K562 (cell line): ENCODE measurements around the gene OR2B2. TPM values are rescaled to one million over a fixed set of nuclear protein-coding genes. Genes with fewer than 3 reads are reported as not detected.

ENCODE experiments used
- ATAC-seq: fragments of 200-7000 bp; cut with Tn5 transposase; 3 replicates; pipeline ENCODE4 v1.9.1; 2020; ENCODE audit warnings: moderate library complexity
- BruUV-seq: library from RNA; stranded (reverse); fragments of 400-500 nt; replicated peaks from 2 replicates; lab custom pipeline; 2021; lab: Mats Ljungman, UMichigan
- CTCF ChIA-PET: fragments of 300-600 bp; formaldehyde crosslinking; extraction: SDS; loops from one replicate; lab custom pipeline; 2021; ENCODE audit warnings: low intra/inter-chr PET ratio; lab: Yijun Ruan, JAX
- POLR2A ChIA-PET: fragments of 300-600, 350-650 bp; sonication (Branson Sonifier 250); formaldehyde crosslinking; extraction: SDS; loops from one replicate; lab custom pipeline; 2021; ENCODE audit warnings: antibody characterized with exemption, inconsistent platforms; lab: Yijun Ruan, JAX
- DNase-seq, 4 experiments: peaks; one replicate each; pipeline versions ENCODE4 v3.0.0 to v3.0.0-alpha.2; 2011 to 2018; ENCODE audit warnings: low spot score in 3 of 4, mixed read lengths in 3 of 4; ENCODE audit errors: extremely low read depth in 1 of 4
- FAIRE-seq: peaks from 2 replicates; lab custom pipeline; 2011; peaks lifted over from hg19 to GRCh38; lab: Jason Lieb, UNC
- H2AFZ ChIP-seq: 2 replicates; pipeline ENCODE4 v1.6.0; 2011; ENCODE audit warnings: low read depth, low read length, control low read depth, inconsistent platforms
- H3K27ac ChIP-seq: fragments of 200-600 bp; 3 replicates; pipeline ENCODE4 v1.8.0; 2011; ENCODE audit warnings: low read depth, mild to moderate bottlenecking, control low read depth, inconsistent platforms, low read length, moderate library complexity, mixed read lengths; ENCODE audit errors: extremely low read depth
- H3K27me3 ChIP-seq, 2 experiments: fragments of 300-600 bp in 1 of 2; 2 replicates in 1 of 2; 3 replicates in 1 of 2; pipeline versions ENCODE4 v1.6.0 to v1.8.0; 2011; ENCODE audit warnings: inconsistent platforms in 2 of 2, low read length in 2 of 2, mild to moderate bottlenecking in 1 of 2, mixed read lengths in 1 of 2, moderate library complexity in 1 of 2; ENCODE audit not compliant: control insufficient read depth in 2 of 2, insufficient read depth in 2 of 2
- H3K36me3 ChIP-seq: fragments of 300-600 bp; 3 replicates; pipeline ENCODE4 v1.8.0; 2011; ENCODE audit warnings: mild to moderate bottlenecking, low read length, inconsistent platforms; ENCODE audit not compliant: control insufficient read depth, insufficient read depth
- H3K4me1 ChIP-seq, 2 experiments: fragments of 200-600 bp in 1 of 2; replicated peaks in 1 of 2; 2 replicates in 1 of 2; 3 replicates in 1 of 2; pipeline versions ENCODE4 v1.5.1 to v1.8.0; 2011; ENCODE audit warnings: inconsistent platforms in 2 of 2, low read length in 2 of 2, mild to moderate bottlenecking in 1 of 2, mixed read lengths in 1 of 2, moderate library complexity in 1 of 2; ENCODE audit not compliant: control insufficient read depth in 2 of 2, insufficient read depth in 2 of 2
- H3K4me2 ChIP-seq: 2 replicates; pipeline ENCODE4 v1.6.1; 2011; ENCODE audit warnings: low read length, control low read depth, inconsistent platforms, mixed read lengths; ENCODE audit not compliant: insufficient read depth
- H3K4me3 ChIP-seq: fragments of 200-600 bp; sonication (generic), shearing (Covaris generic); 2 replicates; pipeline ENCODE4 v1.5.1; 2016; ENCODE audit warnings: control low read depth, inconsistent platforms
- H3K79me2 ChIP-seq: fragments of 200-600 bp; 3 replicates; pipeline ENCODE4 v1.8.0; 2011; ENCODE audit warnings: low read length, inconsistent platforms; ENCODE audit not compliant: control insufficient read depth, insufficient read depth
- H3K9ac ChIP-seq, 2 experiments: 2 replicates each; pipeline versions ENCODE4 v1.6.0 to v1.6.1; 2011; ENCODE audit warnings: low read depth in 2 of 2, low read length in 2 of 2, control low read depth in 1 of 2, inconsistent platforms in 1 of 2, mild to moderate bottlenecking in 1 of 2, mixed read lengths in 1 of 2; ENCODE audit not compliant: insufficient read depth in 1 of 2
- H3K9me1 ChIP-seq: one replicate; pipeline ENCODE4 v1.6.0; 2011; ENCODE audit warnings: inconsistent platforms, mild to moderate bottlenecking, low read length, moderate library complexity; ENCODE audit not compliant: control insufficient read depth, insufficient read depth
- H3K9me3 ChIP-seq: replicated peaks from 2 replicates; pipeline ENCODE4 v1.5.1; 2011; ENCODE audit warnings: low read depth, low read length, inconsistent platforms; ENCODE audit not compliant: control insufficient read depth, insufficient read depth
- H4K20me1 ChIP-seq: replicated peaks from 2 replicates; pipeline ENCODE4 v1.6.1; 2011; ENCODE audit warnings: low read length, inconsistent platforms, mixed read lengths; ENCODE audit not compliant: control insufficient read depth, insufficient read depth
- E2F3 ChIP-seq: fragments of 250-450 bp; sonication (Bioruptor Pico); IDR thresholded peaks from 2 replicates; pipeline ENCODE4 v1.4.0; 2020; ENCODE audit warnings: mild to moderate bottlenecking
- WGBS: fragments of 100-300 bp; shearing (Covaris generic); methylation state at CpG from one replicate; pipeline ENCODE4 v1.1.6; 2016; ENCODE audit warnings: low coverage, mixed read lengths; ENCODE audit not compliant: insufficient coverage; ENCODE audit errors: missing lambda C conversion rate; 5-methylcytosine and 5-hydroxymethylcytosine counted together
- in situ Hi-C: fragments of 300-500 bp; cut with MboI; formaldehyde crosslinking; loops from 4 replicates; pipeline ENCODE4 v1.15.0; 2018; ENCODE audit warnings: inconsistent platforms, mixed read lengths
- intact Hi-C: fragments of 100-400 bp; cut with micrococcal nuclease; formaldehyde crosslinking; loops from 2 replicates; pipeline ENCODE4 v1.14.2; 2022
- polyA plus RNA-seq, 8 experiments: library from polyadenylated mRNA; depleted of rRNA in 4 of 8; stranded (reverse) in 5 of 8; unstranded in 3 of 8; fragments of >200 nt; fragmentation: Nextera tagmentation in 2 of 8; fragmentation: Illumina TruSeq in 1 of 8; extraction: Ambion mirVana in 2 of 8; extraction: Trizol in 1 of 8; gene quantifications; 2 replicates each; pipeline versions ENCODE4 v1.2.1 to v1.2.3, GENCODE V29; 2011 to 2014; ENCODE audit warnings: inconsistent platforms in 1 of 8, missing spikeins in 1 of 8
- total RNA-seq, 7 experiments: library from RNA; depleted of rRNA in 6 of 7; stranded (reverse); fragments of >200 nt in 6 of 7; fragmentation: Illumina TruSeq in 2 of 7; extraction: Trizol in 2 of 7; gene quantifications; 2 replicates each; pipeline versions ENCODE4 v1.2.1 to v1.2.3, GENCODE V29; 2011 to 2021; ENCODE audit warnings: low replicate concordance in 1 of 7
- TF ChIP-seq, protein P1 (sequence below): fragments of 250-450 bp; sonication (Bioruptor Pico); IDR thresholded peaks from 2 replicates; pipeline ENCODE4 v1.8.0; 2022; ENCODE audit warnings: inconsistent platforms
- TF ChIP-seq, protein P2 (sequence below): sonication (generic); formaldehyde crosslinking; IDR thresholded peaks from 2 replicates; pipeline ENCODE4 v1.8.1; 2023; ENCODE audit warnings: mild to moderate bottlenecking, missing genetic modification reagents

OR2B2 gene
- total and polyA plus RNA-seq, 9 of the 15 experiments (the other 6 are each of a cell fraction or from before 2014, with no cell fraction given), result 0.24 TPM; not detected in 8

DNA sequence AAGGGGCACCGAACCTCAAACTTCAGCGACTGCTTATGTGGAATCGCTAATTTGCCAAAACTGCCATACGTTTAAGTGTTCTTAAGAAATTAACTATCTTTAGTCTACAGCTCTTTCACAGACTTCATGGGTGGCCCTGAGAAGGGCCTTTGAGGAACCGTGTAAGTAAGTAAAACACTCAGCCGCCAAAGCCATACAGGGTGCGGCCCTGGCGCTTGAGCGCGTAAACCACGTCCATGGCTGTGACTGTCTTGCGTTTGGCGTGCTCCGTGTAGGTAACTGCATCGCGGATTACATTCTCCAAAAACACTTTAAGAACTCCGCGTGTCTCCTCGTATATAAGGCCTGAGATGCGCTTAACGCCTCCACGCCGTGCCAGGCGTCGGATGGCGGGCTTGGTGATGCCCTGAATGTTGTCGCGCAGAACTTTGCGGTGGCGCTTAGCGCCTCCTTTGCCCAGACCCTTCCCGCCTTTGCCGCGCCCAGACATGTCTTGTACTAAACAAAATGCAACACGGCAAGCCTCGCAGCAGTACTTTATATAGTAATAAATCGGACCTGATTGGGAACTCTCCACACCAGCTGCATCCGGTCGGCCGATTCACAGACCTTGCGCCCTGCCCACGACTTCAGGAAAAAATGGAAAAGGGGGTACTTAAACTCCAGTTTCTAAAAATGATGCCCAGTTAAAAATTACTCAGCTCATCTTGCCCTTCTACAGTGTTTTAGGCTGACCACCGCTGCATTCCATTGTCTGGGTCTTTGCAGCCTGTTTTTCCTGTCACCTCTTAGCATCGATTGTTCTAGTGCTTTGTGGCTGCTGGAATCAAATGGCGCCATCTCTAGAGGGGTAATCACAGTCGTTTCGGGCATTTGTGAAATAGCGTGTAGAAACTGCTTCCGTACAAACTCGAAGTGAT lies 38.9 kb downstream of the OR2B2 start:
- no peak for DNase-seq
- H3K4me2 ChIP-seq, result no peak overlapping the region
- no peaks in the 10 kb centered on the region for H3K36me3 ChIP-seq
- POLR2A ChIA-PET, result interaction anchor here (1.0 to 18.7 kb wide), 8 partner anchors 8 to 36 kb away, joined by 3 to 306 read pairs (median 16); a partner anchor contains a TSS
- H4K20me1 ChIP-seq, result no peaks in the 10 kb centered on the region
- H3K4me1 ChIP-seq, result peaks cover 0 to 10% of the 10 kb centered on the region in 2 experiments; a peak in 4 of 5 replicates
- H3K9me1 ChIP-seq, result no peaks in the 10 kb centered on the region
- no peaks in the 10 kb centered on the region for H3K79me2 ChIP-seq
- ATAC-seq, result no peak
- CTCF ChIA-PET, result no interaction called here
- H3K27me3 ChIP-seq, result no peaks in the 10 kb centered on the region
- no TSS peak for BruUV-seq
- TF ChIP-seq E2F3 (CRISPR knock-in tag), result no peak
- TF ChIP-seq, protein P1, sequence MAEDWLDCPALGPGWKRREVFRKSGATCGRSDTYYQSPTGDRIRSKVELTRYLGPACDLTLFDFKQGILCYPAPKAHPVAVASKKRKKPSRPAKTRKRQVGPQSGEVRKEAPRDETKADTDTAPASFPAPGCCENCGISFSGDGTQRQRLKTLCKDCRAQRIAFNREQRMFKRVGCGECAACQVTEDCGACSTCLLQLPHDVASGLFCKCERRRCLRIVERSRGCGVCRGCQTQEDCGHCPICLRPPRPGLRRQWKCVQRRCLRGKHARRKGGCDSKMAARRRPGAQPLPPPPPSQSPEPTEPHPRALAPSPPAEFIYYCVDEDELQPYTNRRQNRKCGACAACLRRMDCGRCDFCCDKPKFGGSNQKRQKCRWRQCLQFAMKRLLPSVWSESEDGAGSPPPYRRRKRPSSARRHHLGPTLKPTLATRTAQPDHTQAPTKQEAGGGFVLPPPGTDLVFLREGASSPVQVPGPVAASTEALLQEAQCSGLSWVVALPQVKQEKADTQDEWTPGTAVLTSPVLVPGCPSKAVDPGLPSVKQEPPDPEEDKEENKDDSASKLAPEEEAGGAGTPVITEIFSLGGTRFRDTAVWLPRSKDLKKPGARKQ (CRISPR knock-in tag), result 0 out of 2 replicates have a peak, but pooled peaks have one; percentile 33
- TF ChIP-seq, protein P2, sequence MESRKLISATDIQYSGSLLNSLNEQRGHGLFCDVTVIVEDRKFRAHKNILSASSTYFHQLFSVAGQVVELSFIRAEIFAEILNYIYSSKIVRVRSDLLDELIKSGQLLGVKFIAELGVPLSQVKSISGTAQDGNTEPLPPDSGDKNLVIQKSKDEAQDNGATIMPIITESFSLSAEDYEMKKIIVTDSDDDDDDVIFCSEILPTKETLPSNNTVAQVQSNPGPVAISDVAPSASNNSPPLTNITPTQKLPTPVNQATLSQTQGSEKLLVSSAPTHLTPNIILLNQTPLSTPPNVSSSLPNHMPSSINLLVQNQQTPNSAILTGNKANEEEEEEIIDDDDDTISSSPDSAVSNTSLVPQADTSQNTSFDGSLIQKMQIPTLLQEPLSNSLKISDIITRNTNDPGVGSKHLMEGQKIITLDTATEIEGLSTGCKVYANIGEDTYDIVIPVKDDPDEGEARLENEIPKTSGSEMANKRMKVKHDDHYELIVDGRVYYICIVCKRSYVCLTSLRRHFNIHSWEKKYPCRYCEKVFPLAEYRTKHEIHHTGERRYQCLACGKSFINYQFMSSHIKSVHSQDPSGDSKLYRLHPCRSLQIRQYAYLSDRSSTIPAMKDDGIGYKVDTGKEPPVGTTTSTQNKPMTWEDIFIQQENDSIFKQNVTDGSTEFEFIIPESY (CRISPR knock-in tag), result peak; percentile 94
- H2AFZ ChIP-seq, result no peak overlapping the region
- no peak overlapping the region for H3K9ac ChIP-seq
- no peak for FAIRE-seq
- no peak overlapping the region for H3K27ac ChIP-seq
- no peak overlapping the region for H3K4me3 ChIP-seq
- intact Hi-C loops (no loop called here), in situ Hi-C loops (no loop called here)
- 91% methylated on average over 49 of the region's 50 CpGs for WGBS
- peaks cover 4% of the 10 kb centered on the region; the same call in 1 of the 2 replicates for H3K9me3 ChIP-seq
